ENCODE data around the gene FAM217B. TPM values are rescaled to one million over a fixed set of nuclear protein-coding genes. Genes with fewer than 3 reads are reported as not detected.

Gene FAM217B
- total and polyA plus RNA-seq, 3 donors from 2014 or later, result 11.6 to 22.3 (median 18.6) TPM

DNA sequence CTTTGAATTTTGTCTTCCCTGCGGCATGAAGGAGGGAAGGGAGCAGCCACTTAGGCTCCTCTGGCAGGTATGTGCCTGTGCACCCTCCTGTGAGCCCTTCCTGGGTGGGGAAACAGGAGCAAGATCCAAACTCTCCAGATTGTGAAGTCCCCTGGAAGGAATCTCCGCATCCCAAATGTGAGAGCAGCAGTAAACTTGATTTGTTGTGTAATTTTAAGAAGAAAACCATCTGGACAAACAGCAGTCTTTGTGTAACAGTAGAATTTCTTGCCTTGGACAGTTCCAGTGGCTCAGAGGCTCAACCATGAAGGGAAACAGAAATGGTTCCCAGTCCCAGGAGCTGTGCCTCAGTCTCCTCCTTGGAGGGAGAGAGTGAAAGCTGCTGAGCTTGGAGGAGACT lies 57.7 kb downstream of the FAM217B start:
- intact Hi-C loops (cut with DNase I; ENCODE audit: low total_unique reads), result no loop called here
- DNase-seq, result no peak
- Histone ChIP-seq H3K27me3 (no peaks in the 10 kb centered on the region), H3K9me3 (no peaks in the 10 kb centered on the region), H3K4me1 (no peaks in the 10 kb centered on the region), H3K4me3 (no peak overlapping the region), H3K27ac (no peak overlapping the region), H3K36me3 (ENCODE audit: low read depth, missing control alignments) (no peaks in the 10 kb centered on the region)
- WGBS, 2 donors, result 83 to 93% methylated on average over 2 of the region's 2 CpGs
- TF ChIP-seq CTCF (IDR thresholded peaks at IDR 0.05), result no peak
- no peak for TF ChIP-seq POLR2A (IDR thresholded peaks at IDR 0.05)

Other genes with a start within 250 kb of the FAM217B start
- 10 to 100 TPM; 23.8 to 55.8 TPM for gene SYCP2, start 6.8 kb upstream of the FAM217B start, total RNA-seq
- 18.8 TPM for gene SYCP2, start 6.8 kb upstream of the FAM217B start, polyA plus RNA-seq (ENCODE audit: insufficient read depth, low read depth, low replicate concordance)
- gene PPP1R3D, start 84 bp upstream of the FAM217B start, total RNA-seq, result 1 to 10 TPM; 8.2 to 9.4 TPM
- gene PPP1R3D, start 84 bp upstream of the FAM217B start, polyA plus RNA-seq (ENCODE audit: insufficient read depth, low read depth, low replicate concordance), result 4.7 TPM
- 1 to 10 TPM; 1.7 to 3.5 TPM for gene CDH26, start 18.0 kb downstream of the FAM217B start, total RNA-seq
- gene CDH26, start 18.0 kb downstream of the FAM217B start, polyA plus RNA-seq (ENCODE audit: insufficient read depth, low read depth, low replicate concordance), result 2.0 TPM